Measurements from ENCODE around the gene ITGA1.

- no peak for TF ChIP-seq CTCF (conservative IDR thresholded peaks at IDR 0.05; ENCODE audit: low read length)
- TF ChIP-seq EZH2phosphoT487 (IDR thresholded peaks at IDR 0.05; ENCODE audit: borderline replicate concordance, low read depth, low read length): no peak
These were observed 214.8 kb downstream of the ITGA1 start for GRCh38 chr5:53002491-53002890.

All from OCI-LY7 (cell line).